A549 (cell line): ENCODE results near the gene ST3GAL6. TPM values are rescaled to one million over a fixed set of nuclear protein-coding genes. Genes with fewer than 3 reads are reported as not detected.

Source experiments
- ATAC-seq, 2 experiments: fragments of 200-7000 bp in 1 of 2; fragments of >200 bp in 1 of 2; cut with Nextera tagmentation in 1 of 2; cut with Tn5 transposase in 1 of 2; 3 replicates each; pipeline versions ENCODE4 v1.8.0 to v1.9.1; 2018 to 2020; ENCODE audit warnings: mild to moderate bottlenecking in 1 of 2, moderate library complexity in 1 of 2
- CTCF ChIA-PET: fragments of 300-600 bp; sonication (Branson Sonifier 250); formaldehyde crosslinking; extraction: SDS; loops from one replicate; lab custom pipeline; 2021; ENCODE audit warnings: antibody characterized with exemption, inconsistent platforms; lab: Yijun Ruan, JAX
- POLR2A ChIA-PET: fragments of 350-600 bp; formaldehyde crosslinking; extraction: SDS; loops from one replicate; lab custom pipeline; 2021; ENCODE audit warnings: antibody characterized with exemption, inconsistent platforms; lab: Yijun Ruan, JAX
- DNase-seq, 2 experiments: peaks; one replicate each; pipeline versions ENCODE4 v3.0.0 to v3.0.0-alpha.2; 2011 to 2016; ENCODE audit warnings: low read depth in 1 of 2, low spot score in 1 of 2
- FAIRE-seq: peaks from 2 replicates; lab custom pipeline; 2011; peaks lifted over from hg19 to GRCh38; lab: Jason Lieb, UNC
- H3K27ac ChIP-seq, 2 experiments: fragments of >200 bp; sonication (Bioruptor Twin); formaldehyde crosslinking; 3 replicates each; pipeline ENCODE4 v1.5.1; 2016 to 2017
- H3K4me1 ChIP-seq: fragments of >200 bp; sonication (Bioruptor Twin); formaldehyde crosslinking; 3 replicates; pipeline ENCODE4 v1.6.1; 2016
- H3K4me2 ChIP-seq: fragments of >200 bp; sonication (Bioruptor Twin); formaldehyde crosslinking; 3 replicates; pipeline ENCODE4 v1.6.1; 2016
- H3K4me3 ChIP-seq: fragments of >200 bp; sonication (Bioruptor Twin); formaldehyde crosslinking; 3 replicates; pipeline ENCODE4 v1.5.1; 2016
- H3K9me3 ChIP-seq: fragments of >200 bp; sonication (Bioruptor Twin); formaldehyde crosslinking; 3 replicates; pipeline ENCODE4 v1.6.1; 2016
- ATOH8 ChIP-seq: fragments of 250-450 bp; sonication (Bioruptor Pico); IDR thresholded peaks from 2 replicates; pipeline ENCODE4 v1.5.0; 2020; ENCODE audit warnings: low read depth, mild to moderate bottlenecking, moderate library complexity
- CBX8 ChIP-seq: fragments of 200-600 bp; sonication (generic); IDR thresholded peaks from 2 replicates; pipeline ENCODE4 v1.6.1; 2016
- CEBPB ChIP-seq, 2 experiments: fragments of >200 bp in 1 of 2; sonication (Bioruptor Twin) in 1 of 2; formaldehyde crosslinking in 1 of 2; IDR thresholded peaks; 2 replicates each; pipeline ENCODE4 v1.6.1; 2012 to 2016
- EHF ChIP-seq: fragments of 250-450 bp; sonication (Bioruptor Pico); IDR thresholded peaks from 2 replicates; pipeline ENCODE4 v1.5.0; 2020; ENCODE audit warnings: mild to moderate bottlenecking
- ESRRA ChIP-seq: fragments of 150-350 bp; IDR thresholded peaks from 2 replicates; pipeline ENCODE4 v1.6.1; 2014; ENCODE audit warnings: mild to moderate bottlenecking, low read length, borderline replicate concordance
- FOSB ChIP-seq: fragments of 250-450 bp; sonication (Bioruptor Pico); IDR thresholded peaks from 2 replicates; pipeline ENCODE4 v1.5.0; 2020; ENCODE audit warnings: mild to moderate bottlenecking, moderate library complexity
- FOXS1 ChIP-seq: fragments of 250-450 bp; sonication (Bioruptor Pico); IDR thresholded peaks from 2 replicates; pipeline ENCODE4 v1.5.0; 2020; ENCODE audit warnings: mild to moderate bottlenecking, moderate library complexity
- HEYL ChIP-seq: fragments of 250-450 bp; sonication (Bioruptor Pico); IDR thresholded peaks from 2 replicates; pipeline ENCODE4 v1.8.0; 2021; ENCODE audit warnings: mild to moderate bottlenecking, moderate library complexity
- HOXA7 ChIP-seq: fragments of 250-450 bp; sonication (Bioruptor Pico); IDR thresholded peaks from 2 replicates; pipeline ENCODE4 v1.5.0; 2020; ENCODE audit warnings: mild to moderate bottlenecking, moderate library complexity
- HOXB13 ChIP-seq: fragments of 250-450 bp; sonication (Bioruptor Pico); IDR thresholded peaks from 2 replicates; pipeline ENCODE4 v1.5.0; 2020; ENCODE audit warnings: low read depth, mild to moderate bottlenecking, moderate library complexity
- HOXB5 ChIP-seq: fragments of 250-450 bp; sonication (Bioruptor Pico); IDR thresholded peaks from 2 replicates; pipeline ENCODE4 v1.5.0; 2020; ENCODE audit warnings: mild to moderate bottlenecking, moderate library complexity
- JUNB ChIP-seq: fragments of >200 bp; sonication (Bioruptor Twin); formaldehyde crosslinking; IDR thresholded peaks from 2 replicates; pipeline ENCODE4 v1.6.1; 2016
- KDM1A ChIP-seq: fragments of 200-600 bp; sonication (generic); IDR thresholded peaks from 2 replicates; pipeline ENCODE4 v1.6.1; 2016; ENCODE audit warnings: low read depth, mild to moderate bottlenecking
- MAFK ChIP-seq: fragments of 450-650 bp; IDR thresholded peaks from 2 replicates; pipeline ENCODE4 v1.6.1; 2014; ENCODE audit not compliant: partially characterized antibody
- MAX ChIP-seq: IDR thresholded peaks from 2 replicates; pipeline ENCODE4 v1.6.1; 2012
- MYC ChIP-seq: IDR thresholded peaks from 2 replicates; pipeline ENCODE4 v1.6.1; 2012; ENCODE audit warnings: mild to moderate bottlenecking, inconsistent platforms, low read length, improper control_type of control experiment, borderline replicate concordance
- NFE2L2 ChIP-seq: fragments of 150-350 bp; conservative IDR thresholded peaks from 2 replicates; pipeline ENCODE4 v1.6.1; 2014; ENCODE audit warnings: low read length
- PHF8 ChIP-seq: fragments of 200-600 bp; sonication (generic); IDR thresholded peaks from 2 replicates; pipeline ENCODE4 v1.6.1; 2016; ENCODE audit warnings: low read depth, mild to moderate bottlenecking, antibody characterized with exemption, moderate library complexity, borderline replicate concordance
- POLR2A ChIP-seq: IDR thresholded peaks from 2 replicates; pipeline ENCODE4 v1.6.1; 2012; ENCODE audit warnings: mild to moderate bottlenecking, low read length
- RAD21 ChIP-seq, 2 experiments: fragments of >200 bp in 1 of 2; sonication (Bioruptor Twin) in 1 of 2; formaldehyde crosslinking in 1 of 2; IDR thresholded peaks in 1 of 2; conservative IDR thresholded peaks in 1 of 2; 2 replicates in 1 of 2; 3 replicates in 1 of 2; pipeline ENCODE4 v1.6.1; 2012 to 2018; ENCODE audit warnings: inconsistent platforms in 1 of 2
- RFX5 ChIP-seq: fragments of 450-650 bp; IDR thresholded peaks from 2 replicates; pipeline ENCODE4 v1.7.1; 2014; ENCODE audit warnings: antibody characterized with exemption, mild to moderate bottlenecking, moderate library complexity
- TFCP2L1 ChIP-seq: fragments of 250-450 bp; sonication (Bioruptor Pico); IDR thresholded peaks from 2 replicates; pipeline ENCODE4 v1.5.0; 2021; ENCODE audit warnings: mild to moderate bottlenecking
- WGBS: methylation state at CpG from one replicate; pipeline ENCODE4 v1.1.6; 2017; ENCODE audit errors: missing lambda C conversion rate; 5-methylcytosine and 5-hydroxymethylcytosine counted together
- polyA plus RNA-seq, 4 experiments: library from polyadenylated mRNA; depleted of rRNA in 3 of 4; stranded (reverse); fragments of >200 nt; fragmentation: RNase III in 1 of 4; extraction: RNeasy Plus Mini Kit Qiagen cat#74134 plus additional on column Dnase treatment in 1 of 4; gene quantifications; 2 replicates in 3 of 4; 3 replicates in 1 of 4; pipeline ENCODE4 v1.2.3, GENCODE V29; 2011 to 2017

The ST3GAL6 gene
- polyA plus RNA-seq, 2 of the 4 experiments (the other 2 are of a cell fraction): 1.1 to 1.4 TPM

- 0 out of 3 replicates have a peak, but pooled peaks cover 5% of the 10 kb centered on the region for H3K4me1 ChIP-seq
- WGBS: 75% methylated on average over 5 of the region's 5 CpGs
- ChIA-PET POLR2A (no interaction called here), CTCF (no interaction called here)
- ATAC-seq: no peak
- TF ChIP-seq CEBPB (IDR thresholded peaks at IDR 0.05): no peak
- TF ChIP-seq RFX5: no peak
- TF ChIP-seq MYC: no peak
- TF ChIP-seq KDM1A: no peak
- TF ChIP-seq TFCP2L1 (CRISPR knock-in tag): no peak
- no peak for TF ChIP-seq HOXB13 (CRISPR knock-in tag)
- no peak overlapping the region for H3K27ac ChIP-seq
- no peak for DNase-seq
- H3K4me3 ChIP-seq: no peak overlapping the region
- no peak for FAIRE-seq
- no peaks in the 10 kb centered on the region for H3K9me3 ChIP-seq
- H3K4me2 ChIP-seq: no peak overlapping the region
Observed at GRCh38 chr3:98796334-98796733, 33.2 kb downstream of the ST3GAL6 start.

- no peaks in the 10 kb centered on the region for H3K4me1 ChIP-seq
- FAIRE-seq: no peak
- no peak for ATAC-seq
- 83% methylated on average over 4 of the region's 4 CpGs for WGBS
- no peak overlapping the region for H3K4me3 ChIP-seq
- H3K9me3 ChIP-seq: no peaks in the 10 kb centered on the region
- TF ChIP-seq FOXS1 (CRISPR knock-in tag): no peak
- TF ChIP-seq EHF (CRISPR knock-in tag): no peak
- TF ChIP-seq JUNB: no peak
- TF ChIP-seq TFCP2L1 (CRISPR knock-in tag): no peak
- DNase-seq: no peak
- CTCF ChIA-PET: interaction anchor here (1.2 to 2.3 kb wide), 6 partner anchors 16 to 196 kb away, joined by 4 to 11 read pairs (median 5); no protein-coding TSS in a partner anchor
- H3K4me2 ChIP-seq: no peak overlapping the region
- no peak overlapping the region for H3K27ac ChIP-seq
- POLR2A ChIA-PET: no interaction called here
Observed at GRCh38 chr3:98797905-98798304, 34.8 kb downstream of the ST3GAL6 start.

- 85% methylated on average over 4 of the region's 4 CpGs for WGBS
- DNase-seq (no peak), ATAC-seq (no peak), FAIRE-seq (no peak)
- POLR2A ChIA-PET: no interaction called here
- H3K27ac ChIP-seq: no peak overlapping the region
- H3K4me3 ChIP-seq: no peak overlapping the region
- TF ChIP-seq MAX: no peak
- TF ChIP-seq NFE2L2: no peak
- TF ChIP-seq HEYL (CRISPR knock-in tag): no peak
- no peak for TF ChIP-seq KDM1A
- no peak for TF ChIP-seq HOXA7 (CRISPR knock-in tag)
- no peak for TF ChIP-seq RAD21 (conservative IDR thresholded peaks at IDR 0.05 in 1 of 2, IDR thresholded peaks at IDR 0.05 in 1 of 2)
- no peak for TF ChIP-seq PHF8
- no peak for TF ChIP-seq ATOH8 (CRISPR knock-in tag)
- no peak for TF ChIP-seq FOSB (CRISPR knock-in tag)
- no peak for TF ChIP-seq POLR2A
- TF ChIP-seq CBX8: no peak
- TF ChIP-seq HOXB5 (CRISPR knock-in tag): no peak
- TF ChIP-seq MAFK: no peak
- TF ChIP-seq TFCP2L1 (CRISPR knock-in tag): no peak
- no peak for TF ChIP-seq FOXS1 (CRISPR knock-in tag)
- TF ChIP-seq ESRRA: no peak
- H3K4me2 ChIP-seq: no peak overlapping the region
- CTCF ChIA-PET: interaction anchor here (1.2 to 2.3 kb wide), 6 partner anchors 15 to 197 kb away, joined by 4 to 11 read pairs (median 5); no protein-coding TSS in a partner anchor
- H3K4me1 ChIP-seq: no peaks in the 10 kb centered on the region
- no peaks in the 10 kb centered on the region for H3K9me3 ChIP-seq
Observed at GRCh38 chr3:98798820-98799219, 35.7 kb downstream of the ST3GAL6 start.
